Measurements from ENCODE around the gene LEMD2.

The LEMD2 gene

GRCh38 chr6:33728438-33728837 lies 60.5 kb downstream of the LEMD2 start:
- no peak overlapping the region for H3K27ac ChIP-seq
- no peak overlapping the region for H3K4me3 ChIP-seq

GRCh38 chr6:33727932-33728331 lies 61.0 kb downstream of the LEMD2 start:
- Histone ChIP-seq H3K27ac (no peak overlapping the region), H3K4me3 (no peak overlapping the region)

- no peak overlapping the region for H3K4me3 ChIP-seq
- H3K27ac ChIP-seq = no peak overlapping the region
Observed at GRCh38 chr6:33727126-33727525, 61.8 kb downstream of the LEMD2 start.

GRCh38 chr6:33726696-33727095 lies 62.2 kb downstream of the LEMD2 start:
- Histone ChIP-seq H3K4me3 (no peak overlapping the region), H3K27ac (no peak overlapping the region)

GRCh38 chr6:33725891-33726673 lies 62.8 kb downstream of the LEMD2 start:
- no peak overlapping the region for H3K4me3 ChIP-seq
- H3K27ac ChIP-seq = no peak overlapping the region

GRCh38 chr6:33725222-33725621 lies 63.7 kb downstream of the LEMD2 start:
- H3K27ac ChIP-seq = no peak overlapping the region
- no peak overlapping the region for H3K4me3 ChIP-seq

GRCh38 chr6:33724102-33725023 lies 64.6 kb downstream of the LEMD2 start:
- H3K4me3 ChIP-seq = no peak overlapping the region
- H3K27ac ChIP-seq = no peak overlapping the region

GRCh38 chr6:33723371-33724085 lies 65.4 kb downstream of the LEMD2 start:
- H3K27ac ChIP-seq = no peak overlapping the region
- no peak overlapping the region for H3K4me3 ChIP-seq

- H3K27ac ChIP-seq = no peak overlapping the region
- H3K4me3 ChIP-seq = no peak overlapping the region
Observed at GRCh38 chr6:33722103-33722623, 66.8 kb downstream of the LEMD2 start.

GRCh38 chr6:33721508-33721907 lies 67.4 kb downstream of the LEMD2 start:
- Histone ChIP-seq H3K27ac (no peak overlapping the region), H3K4me3 (no peak overlapping the region)

All from skin epidermis (tissue), 12 donors.